ENCODE data around the gene CCDC9B.

GRCh38 chr15:40289140-40289775 is 51.5 kb downstream of the CCDC9B start:
- no peak for TF ChIP-seq POLR2A (IDR thresholded peaks at IDR 0.05)
- no peak for TF ChIP-seq CTCF (IDR thresholded peaks at IDR 0.05)
- TF ChIP-seq POLR2AphosphoS5 (IDR thresholded peaks at IDR 0.05), result no peak
- no peak for TF ChIP-seq EP300 (IDR thresholded peaks at IDR 0.05)

All from upper lobe of left lung (tissue), 4 donors.